Cardiac muscle cell (in vitro differentiated cells and primary cell): Measurements from ENCODE around the gene MAFF. TPM values are rescaled to one million over a fixed set of nuclear protein-coding genes. Genes with fewer than 3 reads are reported as not detected.

Source experiments
- DNase-seq, 2 donors: peaks; one replicate each; pipeline versions ENCODE4 v3.0.0 to v3.0.0-alpha.2; 2010 to 2017; ENCODE audit warnings: low read depth in 1 of 2, low spot score in 1 of 2
- H3K27ac ChIP-seq: fragments of 200-600 bp; sonication (generic); 2 replicates; pipeline ENCODE4 v1.5.1; 2016
- H3K27me3 ChIP-seq: fragments of 200-600 bp; sonication (generic); 2 replicates; pipeline ENCODE4 v1.6.0; 2016; ENCODE audit warnings: control low read depth
- H3K36me3 ChIP-seq: fragments of 200-600 bp; sonication (generic); 2 replicates; pipeline ENCODE4 v1.5.1; 2016; ENCODE audit warnings: control low read depth
- H3K4me1 ChIP-seq: fragments of 200-600 bp; sonication (generic); 2 replicates; pipeline ENCODE4 v1.8.1; 2017; ENCODE audit warnings: low read depth, mild to moderate bottlenecking, mixed run types
- H3K4me3 ChIP-seq: fragments of 200-600 bp; sonication (generic); 2 replicates; pipeline ENCODE4 v1.5.1; 2016; ENCODE audit warnings: mild to moderate bottlenecking
- H3K9me3 ChIP-seq: fragments of 200-600 bp; sonication (generic); 2 replicates; pipeline ENCODE4 v1.5.1; 2017; ENCODE audit warnings: low read depth, mild to moderate bottlenecking, control low read depth
- CTCF ChIP-seq: IDR thresholded peaks from 2 replicates; pipeline ENCODE4 v1.5.1; 2012; ENCODE audit warnings: low read depth, mild to moderate bottlenecking, low read length
- polyA plus RNA-seq: library from polyadenylated mRNA; unstranded; fragments of >200 nt; fragmentation: Nextera tagmentation; extraction: Ambion mirVana; gene quantifications from 2 replicates; pipeline ENCODE4 v1.2.1, GENCODE V29; 2016
- total RNA-seq: library from RNA; depleted of rRNA; stranded (reverse); fragments of >200 nt; gene quantifications from 2 replicates; pipeline ENCODE4 v1.2.3, GENCODE V29; 2016

Gene MAFF
- total and polyA plus RNA-seq, 2 experiments from 2014 or later = 4.1 to 4.3 TPM

- H3K36me3 ChIP-seq = no peaks in the 10 kb centered on the region
- DNase-seq = no peak
- no peak for TF ChIP-seq CTCF
- H3K4me1 ChIP-seq = no peaks in the 10 kb centered on the region
- H3K9me3 ChIP-seq = no peaks in the 10 kb centered on the region
- H3K4me3 ChIP-seq = no peak overlapping the region
- no peak overlapping the region for H3K27ac ChIP-seq
- no peaks in the 10 kb centered on the region for H3K27me3 ChIP-seq
Measured at GRCh38 chr22:38170469-38170868, 31.3 kb upstream of the MAFF start.

- no peak for DNase-seq
- no peaks in the 10 kb centered on the region for H3K4me1 ChIP-seq
Measured at GRCh38 chr22:38171927-38172831, 29.6 kb upstream of the MAFF start.

GRCh38 chr22:38172832-38173640 lies 28.8 kb upstream of the MAFF start:
- Histone ChIP-seq H3K36me3 (no peaks in the 10 kb centered on the region), H3K4me3 (no peak overlapping the region), H3K27me3 (no peaks in the 10 kb centered on the region), H3K9me3 (no peaks in the 10 kb centered on the region), H3K27ac (no peak overlapping the region), H3K4me1 (no peaks in the 10 kb centered on the region)
- TF ChIP-seq CTCF = no peak
- DNase-seq = peak in 1 of 2 donors; percentile 75

More at GRCh38 chr22:38171927-38172831, 29.6 kb upstream of the MAFF start:
- Histone ChIP-seq H3K27ac (no peak overlapping the region), H3K36me3 (no peaks in the 10 kb centered on the region), H3K4me3 (no peak overlapping the region), H3K9me3 (no peaks in the 10 kb centered on the region), H3K27me3 (no peaks in the 10 kb centered on the region)
- TF ChIP-seq CTCF = no peak

- TF ChIP-seq CTCF = no peak
- no peak for DNase-seq
- no peaks in the 10 kb centered on the region for H3K36me3 ChIP-seq
Measured at GRCh38 chr22:38173641-38173906, 28.2 kb upstream of the MAFF start.

GRCh38 chr22:38174626-38175025 lies 27.2 kb upstream of the MAFF start:
- Histone ChIP-seq H3K36me3 (no peaks in the 10 kb centered on the region), H3K9me3 (no peaks in the 10 kb centered on the region), H3K4me3 (no peak overlapping the region), H3K27ac (no peak overlapping the region), H3K27me3 (no peaks in the 10 kb centered on the region), H3K4me1 (no peaks in the 10 kb centered on the region)
- DNase-seq = no peak
- no peak for TF ChIP-seq CTCF

More at GRCh38 chr22:38173641-38173906, 28.2 kb upstream of the MAFF start:
- Histone ChIP-seq H3K9me3 (no peaks in the 10 kb centered on the region), H3K27ac (no peak overlapping the region), H3K4me1 (no peaks in the 10 kb centered on the region), H3K27me3 (no peaks in the 10 kb centered on the region), H3K4me3 (no peak overlapping the region)
